ENCODE results near the gene FNDC3B.
"Not testable (repeated sequence)": the region's sequence is repeated elsewhere in the genome, so short reads cannot be mapped to it uniquely, and the experiment has no call there.

The FNDC3B gene

GRCh38 chr3:172040078-172040980, 951 bp downstream of the FNDC3B start:
- peak overlapping the region; percentile 93 for H3K27ac ChIP-seq
- peak overlapping the region; percentile 95 to 98 for H3K4me3 ChIP-seq (ENCODE audit: low read depth in 1 of 2, low read length in 1 of 2)
- no peaks in the 10 kb centered on the region for H3K36me3 ChIP-seq
- no peaks in the 10 kb centered on the region for H3K9me3 ChIP-seq
- peak; percentile 12 for TF ChIP-seq CTCF (IDR thresholded peaks at IDR 0.05)
- H3K27me3 ChIP-seq, result no peaks in the 10 kb centered on the region
- H3K4me1 ChIP-seq (ENCODE audit: control insufficient read depth in 1 of 2, insufficient read depth in 1 of 2, low read depth in 1 of 2, low read length in 1 of 2), result peaks cover 53 to 60% of the 10 kb centered on the region in 2 experiments

- H3K9me3 ChIP-seq, result no peaks in the 10 kb centered on the region
- H3K4me3 ChIP-seq (ENCODE audit: low read depth in 1 of 2, low read length in 1 of 2), result peak overlapping the region; percentile 95 to 98
- H3K27ac ChIP-seq, result peak overlapping the region; percentile 93
- no peaks in the 10 kb centered on the region for H3K36me3 ChIP-seq
- no peak for TF ChIP-seq CTCF (IDR thresholded peaks at IDR 0.05)
- H3K27me3 ChIP-seq, result no peaks in the 10 kb centered on the region
- H3K4me1 ChIP-seq (ENCODE audit: control insufficient read depth in 1 of 2, insufficient read depth in 1 of 2, low read depth in 1 of 2, low read length in 1 of 2), result peaks cover 55 to 67% of the 10 kb centered on the region in 2 experiments
Observed at GRCh38 chr3:172040981-172041963, 1.9 kb downstream of the FNDC3B start.

- H3K27ac ChIP-seq, result peak overlapping the region; percentile 93
- no peaks in the 10 kb centered on the region for H3K36me3 ChIP-seq
- H3K9me3 ChIP-seq, result no peaks in the 10 kb centered on the region
- H3K27me3 ChIP-seq, result no peaks in the 10 kb centered on the region
- no peak for TF ChIP-seq CTCF (IDR thresholded peaks at IDR 0.05)
- H3K4me3 ChIP-seq (ENCODE audit: low read depth in 1 of 2, low read length in 1 of 2), result peak overlapping the region; percentile 95 to 98
- H3K4me1 ChIP-seq (ENCODE audit: control insufficient read depth in 1 of 2, insufficient read depth in 1 of 2, low read depth in 1 of 2, low read length in 1 of 2), result peaks cover 59 to 67% of the 10 kb centered on the region in 2 experiments
Observed at GRCh38 chr3:172042136-172042662, 2.8 kb downstream of the FNDC3B start.

GRCh38 chr3:172042663-172043179, 3.3 kb downstream of the FNDC3B start:
- Histone ChIP-seq H3K4me1 (ENCODE audit: control insufficient read depth in 1 of 2, insufficient read depth in 1 of 2, low read depth in 1 of 2, low read length in 1 of 2) (peaks cover 59 to 67% of the 10 kb centered on the region in 2 experiments), H3K27ac (peak overlapping the region; percentile 93), H3K4me3 (ENCODE audit: low read depth in 1 of 2, low read length in 1 of 2) (peak overlapping the region; percentile 95 to 98)
- H3K9me3 ChIP-seq, H3K36me3 ChIP-seq, H3K27me3 ChIP-seq: not testable (repeated sequence)

- peak overlapping the region; percentile 95 to 98 for H3K4me3 ChIP-seq (ENCODE audit: low read depth in 1 of 2, low read length in 1 of 2)
- no peaks in the 10 kb centered on the region for H3K36me3 ChIP-seq
- no peaks in the 10 kb centered on the region for H3K9me3 ChIP-seq
- TF ChIP-seq CTCF (IDR thresholded peaks at IDR 0.05), result no peak
- no peaks in the 10 kb centered on the region for H3K27me3 ChIP-seq
- peak overlapping the region; percentile 93 for H3K27ac ChIP-seq
- peaks cover 54 to 63% of the 10 kb centered on the region in 2 experiments for H3K4me1 ChIP-seq (ENCODE audit: control insufficient read depth in 1 of 2, insufficient read depth in 1 of 2, low read depth in 1 of 2, low read length in 1 of 2)
Observed at GRCh38 chr3:172043233-172043632, 3.9 kb downstream of the FNDC3B start.
